GM20431 (cell line): Measurements from ENCODE around the gene KIF25.

Experiments used
- in situ Hi-C: fragments of 300-500 bp; cut with MseI, MboI; formaldehyde crosslinking; loops from one replicate; pipeline ENCODE4 v1.15.0; 2020; ENCODE audit warnings: low sequenced_read_pairs; ENCODE audit not compliant: unreplicated experiment

The KIF25 gene

DNA sequence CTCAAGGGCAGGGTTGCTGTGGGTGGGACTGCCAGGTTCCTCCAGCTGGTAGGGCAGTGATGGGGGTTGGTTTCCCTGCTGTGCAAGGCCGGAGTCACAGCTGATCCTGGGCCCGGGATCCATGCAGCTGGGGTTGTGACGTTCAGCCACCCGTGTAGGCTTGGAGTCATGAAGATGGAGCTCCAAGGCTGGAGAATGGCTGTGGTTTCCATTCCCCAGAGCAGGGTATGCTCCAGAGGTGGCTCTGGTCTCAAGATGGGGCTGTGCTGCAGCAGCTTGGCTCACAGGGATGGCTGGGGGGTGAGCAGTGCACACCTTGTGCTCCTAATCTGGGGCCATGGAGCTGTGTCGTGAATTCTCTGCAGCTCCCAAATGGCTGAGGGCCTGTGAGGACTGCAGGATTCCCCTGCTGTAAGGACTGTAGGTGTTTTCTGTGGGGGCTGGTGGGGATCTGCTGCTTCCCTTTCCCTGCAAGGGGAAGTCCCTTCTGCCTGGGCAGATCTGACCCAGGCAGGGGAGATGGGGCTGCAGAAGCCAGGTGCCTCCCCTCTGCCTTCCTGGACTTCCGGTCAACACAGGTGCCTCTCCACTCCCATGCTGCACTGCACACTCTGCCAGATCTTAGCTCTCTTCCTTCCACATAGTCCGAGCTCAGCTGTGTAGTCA lies 15.9 kb downstream of the KIF25 start:
- in situ Hi-C loops: no loop called here

DNA sequence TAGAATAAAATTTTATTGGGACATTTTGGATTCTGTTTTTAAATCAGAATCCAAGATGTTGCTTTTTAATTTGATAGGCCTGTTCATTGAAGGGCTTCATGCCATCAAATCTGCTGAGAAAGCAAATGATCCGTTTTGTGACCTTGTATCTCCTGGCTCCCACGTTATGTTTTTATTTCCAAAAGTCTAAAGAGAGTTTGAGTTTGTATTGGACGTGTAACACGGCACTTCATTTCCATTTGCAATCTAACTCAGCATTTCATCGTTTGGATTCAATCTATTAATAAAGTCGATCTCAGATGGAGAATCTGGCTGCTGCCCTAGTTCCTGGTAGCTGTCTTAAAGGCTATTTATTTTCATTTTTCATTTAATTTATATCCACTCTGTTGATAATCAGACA lies 17.0 kb downstream of the KIF25 start:
- in situ Hi-C loops: no loop called here

DNA sequence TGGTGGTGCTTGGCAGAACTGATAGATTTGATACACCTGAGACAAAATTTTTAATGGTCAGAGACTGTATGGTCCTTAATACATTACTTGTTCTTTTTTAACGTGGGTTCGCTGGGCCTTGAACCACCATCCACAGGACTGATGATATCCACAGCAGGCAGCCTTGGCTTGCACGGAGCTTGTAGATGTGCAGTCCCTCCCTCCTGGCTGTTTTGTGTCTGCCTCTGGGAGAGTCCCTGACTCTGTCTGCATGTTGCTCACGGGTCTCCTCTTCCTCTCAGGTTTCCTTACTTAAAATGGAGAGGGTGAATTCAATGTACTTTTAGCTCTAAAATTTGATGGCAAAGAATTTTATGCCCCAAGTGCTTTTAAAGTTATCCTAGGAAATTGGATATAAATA lies 17.5 kb downstream of the KIF25 start:
- in situ Hi-C loops: no loop called here

DNA sequence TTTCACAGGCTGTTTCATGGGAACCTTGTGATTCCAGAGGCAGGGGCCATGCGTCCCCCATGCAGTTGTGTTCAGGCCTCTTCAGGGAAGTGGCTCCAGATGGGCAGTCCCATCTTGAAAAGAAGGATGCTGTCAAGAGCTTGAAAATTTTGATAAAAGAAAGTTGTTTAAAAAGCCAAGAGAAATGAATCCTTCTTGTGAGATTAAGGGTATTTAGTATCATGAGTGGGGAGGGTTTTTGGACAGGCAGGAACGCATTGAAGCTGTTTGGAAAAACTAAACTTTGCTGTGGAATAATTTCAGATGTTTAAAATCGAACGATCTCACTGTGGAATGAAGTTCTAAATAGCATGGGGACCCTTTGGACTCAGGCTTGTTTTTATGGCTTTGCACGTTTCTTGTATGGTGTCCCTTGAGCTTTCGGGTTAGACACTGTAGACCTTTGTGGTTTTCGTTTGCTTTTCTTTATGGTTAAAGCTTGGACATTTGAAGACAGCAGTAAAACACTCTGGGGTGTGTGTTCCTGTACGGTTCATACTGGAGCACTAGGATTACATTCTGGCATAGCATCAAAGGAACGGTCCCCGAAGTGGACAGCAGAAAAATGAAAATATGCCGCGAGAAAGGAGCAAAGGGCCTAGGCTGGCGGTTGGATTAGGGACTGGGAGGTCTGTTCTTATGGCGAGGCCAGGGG lies 18.2 kb downstream of the KIF25 start:
- in situ Hi-C loops: no loop called here

DNA sequence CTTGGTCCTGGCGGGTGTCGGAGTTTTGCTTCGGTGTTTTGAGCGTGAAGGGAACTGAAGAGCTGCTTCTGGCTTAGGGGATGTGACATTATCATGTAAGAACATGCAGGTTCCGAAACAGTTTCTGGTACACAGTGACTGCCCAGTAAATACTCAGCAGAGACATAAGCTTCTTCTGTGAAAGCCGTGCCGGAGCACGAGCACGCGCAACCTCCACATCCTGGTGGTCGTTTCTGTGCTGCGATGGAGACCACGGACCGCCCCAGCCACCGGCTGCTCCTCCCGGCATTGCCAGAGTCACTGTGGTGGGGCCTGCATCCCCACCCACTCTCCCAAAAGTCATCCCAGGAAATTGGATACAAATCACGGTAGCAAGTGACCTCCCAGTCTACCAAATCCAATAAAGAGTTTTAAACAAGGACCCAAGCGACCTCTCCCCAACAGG lies 18.7 kb downstream of the KIF25 start:
- in situ Hi-C loops: no loop called here

DNA sequence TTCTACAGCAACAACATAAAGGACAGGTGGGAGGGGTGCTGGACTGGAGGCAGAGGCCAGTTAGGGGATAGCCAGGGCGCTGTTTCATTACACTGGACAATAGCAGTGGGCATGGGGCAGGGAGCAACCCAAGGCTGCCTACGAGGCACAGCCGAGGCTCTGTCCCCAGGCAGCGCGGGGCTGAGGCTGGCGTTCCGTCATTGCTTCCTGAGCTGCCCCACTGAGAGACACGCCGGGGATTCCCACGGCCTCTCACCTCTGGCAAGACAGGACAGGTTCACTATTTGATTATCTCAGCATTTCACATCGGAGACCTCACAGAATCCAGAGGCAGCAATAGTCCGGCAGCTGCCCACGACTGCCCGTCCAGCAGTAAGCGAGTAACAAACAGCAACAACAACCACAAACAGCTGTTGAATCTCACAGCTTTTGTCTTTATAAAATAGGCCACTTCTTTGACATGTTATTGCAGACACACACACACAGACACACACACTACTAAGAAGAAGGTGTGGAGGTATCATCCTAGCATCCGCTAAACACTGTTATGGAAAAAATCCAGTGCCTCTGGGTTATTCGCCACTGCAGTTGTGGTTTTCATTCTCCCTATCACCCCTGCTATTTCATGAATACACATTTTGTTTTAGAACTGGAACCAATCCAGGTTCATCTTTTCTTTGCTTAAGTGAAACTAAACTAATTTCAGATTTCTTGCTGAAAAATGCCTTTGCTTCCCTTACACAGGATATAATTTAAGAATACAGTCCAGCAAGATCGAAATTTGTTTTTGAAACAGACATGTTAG lies 19.5 kb downstream of the KIF25 start:
- in situ Hi-C loops: no loop called here

DNA sequence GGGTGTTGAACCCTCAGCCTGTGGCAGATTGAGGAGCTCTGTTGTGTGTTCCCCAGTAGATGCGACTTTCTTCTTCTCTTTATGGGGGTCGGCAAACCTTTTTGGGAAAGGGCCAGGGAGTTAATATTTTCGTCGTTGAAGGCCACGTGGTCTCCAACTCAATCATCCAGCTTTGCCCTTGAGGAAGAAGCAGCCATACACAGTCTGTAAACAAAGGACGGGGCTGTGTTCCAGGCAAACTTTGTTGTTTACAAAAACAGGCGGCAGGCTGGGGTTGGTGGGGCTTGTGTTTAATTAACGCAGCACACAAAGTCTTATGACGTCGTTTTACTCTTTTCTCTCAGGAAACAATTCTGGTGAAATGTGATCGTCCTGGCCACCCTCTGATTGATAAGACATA lies 20.2 kb downstream of the KIF25 start:
- in situ Hi-C loops: no loop called here

DNA sequence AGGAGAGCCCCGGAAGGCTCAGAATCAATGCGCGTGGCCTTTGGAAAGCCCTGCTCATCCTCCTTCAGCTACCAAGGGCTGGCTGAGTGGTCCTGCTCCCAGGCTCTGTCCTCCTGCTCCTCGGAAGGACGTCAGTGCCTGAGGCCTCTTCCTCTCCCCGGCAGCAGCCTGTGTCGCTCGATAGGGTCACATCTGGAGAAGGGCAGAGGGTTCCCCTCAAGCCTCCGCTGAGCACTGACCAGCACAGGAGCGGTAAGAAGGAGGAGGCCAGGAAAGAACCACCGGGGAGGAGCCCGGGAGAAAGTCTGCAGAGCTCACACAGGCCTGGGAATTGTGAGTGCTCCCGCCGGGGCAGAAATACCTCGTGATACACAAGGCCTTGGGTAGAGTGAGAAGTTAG lies 21.2 kb downstream of the KIF25 start:
- in situ Hi-C loops: no loop called here

DNA sequence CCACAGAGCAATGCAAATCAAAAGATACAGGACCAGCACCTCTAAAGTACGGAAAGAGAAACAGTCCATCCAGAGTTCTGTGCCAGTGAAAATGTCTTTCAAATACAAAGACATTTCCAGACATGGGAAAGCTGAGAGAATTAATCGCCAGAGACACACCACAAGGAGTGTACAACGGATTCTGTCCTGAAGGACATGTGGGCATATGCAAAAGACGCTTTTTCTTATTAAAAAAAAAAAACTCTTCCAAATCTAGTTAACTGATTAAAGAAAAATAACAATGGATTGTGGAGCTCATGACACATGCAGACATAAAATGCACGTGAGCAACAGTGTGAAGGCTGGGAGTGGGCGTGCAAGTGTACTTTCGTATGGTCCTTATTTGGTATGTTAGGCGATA lies 22.8 kb downstream of the KIF25 start:
- in situ Hi-C loops: no loop called here

DNA sequence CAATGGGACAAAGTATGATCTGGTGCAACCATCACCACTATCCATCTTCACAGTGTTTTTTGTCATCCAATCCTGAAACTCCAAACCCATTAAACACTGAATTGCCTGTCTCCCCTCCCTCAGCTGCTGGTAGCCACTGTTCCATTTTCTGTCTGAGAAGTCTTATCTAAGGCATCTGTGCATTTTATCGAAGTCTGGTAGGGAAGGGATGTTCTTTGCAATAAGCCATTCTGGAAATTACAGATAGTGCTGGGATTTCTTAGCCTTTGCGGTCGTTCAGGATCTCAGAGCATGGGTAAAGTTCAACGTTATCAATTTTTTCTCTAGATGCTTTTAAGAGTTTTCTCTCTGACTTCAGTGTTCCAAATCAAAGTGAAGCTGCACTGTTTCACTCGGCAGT lies 24.1 kb downstream of the KIF25 start:
- in situ Hi-C loops: no loop called here

DNA sequence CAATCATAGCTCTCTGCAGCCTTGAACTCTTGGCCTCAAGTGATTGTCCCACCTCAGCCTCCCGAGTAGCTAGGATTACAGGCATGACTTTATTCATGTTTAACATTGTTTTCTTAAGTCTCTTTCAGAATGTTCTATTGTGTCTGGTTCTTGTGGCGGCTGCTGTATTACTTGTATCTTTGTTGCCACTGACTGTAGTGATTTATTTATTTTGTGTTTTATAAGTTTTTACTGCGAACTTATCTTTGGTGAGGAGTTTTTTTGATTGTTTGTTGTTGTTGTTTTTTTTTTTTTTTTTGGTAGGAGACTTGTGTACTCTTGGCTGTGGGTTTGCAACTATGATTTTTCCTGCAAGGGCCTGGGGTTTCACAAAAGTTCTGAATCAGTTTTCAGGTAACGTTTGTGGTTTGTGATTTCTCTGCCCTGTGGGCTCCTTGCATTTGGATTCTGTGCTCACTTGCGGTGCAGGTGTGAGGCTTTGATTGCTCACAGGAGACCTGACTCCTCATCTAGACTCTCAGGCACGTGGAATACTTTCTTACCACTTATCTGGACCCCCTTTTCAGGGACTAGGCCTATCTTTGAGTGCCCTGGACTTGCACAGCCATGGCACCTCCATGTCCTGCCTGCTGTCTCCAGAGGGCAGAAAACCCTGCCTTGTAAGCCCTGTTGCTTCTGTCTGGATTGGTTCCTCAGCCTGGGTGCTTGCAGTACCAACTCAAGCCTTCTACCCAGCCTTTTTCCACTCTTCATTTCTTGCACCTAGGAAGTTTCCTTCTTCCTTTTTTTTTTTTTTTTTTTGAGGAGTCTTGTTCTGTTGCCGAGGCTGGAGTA lies 25.2 kb downstream of the KIF25 start:
- in situ Hi-C loops: no loop called here

DNA sequence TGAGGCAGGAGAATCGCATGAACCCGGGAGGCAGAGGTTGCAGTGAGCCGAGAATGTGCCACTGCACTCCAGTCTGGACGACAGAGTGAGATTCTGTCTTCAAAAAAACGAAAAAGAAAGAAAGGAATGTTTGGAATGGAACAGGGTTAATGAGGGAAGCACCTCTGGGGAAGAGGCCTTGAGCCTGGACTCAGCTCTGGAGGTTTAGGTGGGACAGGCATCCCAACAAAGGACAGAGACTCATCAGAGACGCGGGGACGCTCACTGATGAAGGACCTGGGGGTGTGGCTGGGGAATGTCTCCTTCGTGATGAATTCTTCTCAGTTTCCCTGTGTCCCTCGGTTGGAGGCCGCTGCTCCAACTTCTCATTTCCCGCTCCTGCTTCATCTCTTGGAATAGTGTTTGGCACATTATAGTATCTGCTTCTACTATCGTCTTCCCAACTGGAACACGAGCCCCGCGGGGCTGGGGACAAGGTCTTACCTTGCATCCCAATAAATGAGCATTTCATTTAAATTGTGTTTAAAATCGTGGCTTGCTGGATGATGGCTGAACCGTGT lies 27.6 kb downstream of the KIF25 start:
- in situ Hi-C loops: no loop called here

DNA sequence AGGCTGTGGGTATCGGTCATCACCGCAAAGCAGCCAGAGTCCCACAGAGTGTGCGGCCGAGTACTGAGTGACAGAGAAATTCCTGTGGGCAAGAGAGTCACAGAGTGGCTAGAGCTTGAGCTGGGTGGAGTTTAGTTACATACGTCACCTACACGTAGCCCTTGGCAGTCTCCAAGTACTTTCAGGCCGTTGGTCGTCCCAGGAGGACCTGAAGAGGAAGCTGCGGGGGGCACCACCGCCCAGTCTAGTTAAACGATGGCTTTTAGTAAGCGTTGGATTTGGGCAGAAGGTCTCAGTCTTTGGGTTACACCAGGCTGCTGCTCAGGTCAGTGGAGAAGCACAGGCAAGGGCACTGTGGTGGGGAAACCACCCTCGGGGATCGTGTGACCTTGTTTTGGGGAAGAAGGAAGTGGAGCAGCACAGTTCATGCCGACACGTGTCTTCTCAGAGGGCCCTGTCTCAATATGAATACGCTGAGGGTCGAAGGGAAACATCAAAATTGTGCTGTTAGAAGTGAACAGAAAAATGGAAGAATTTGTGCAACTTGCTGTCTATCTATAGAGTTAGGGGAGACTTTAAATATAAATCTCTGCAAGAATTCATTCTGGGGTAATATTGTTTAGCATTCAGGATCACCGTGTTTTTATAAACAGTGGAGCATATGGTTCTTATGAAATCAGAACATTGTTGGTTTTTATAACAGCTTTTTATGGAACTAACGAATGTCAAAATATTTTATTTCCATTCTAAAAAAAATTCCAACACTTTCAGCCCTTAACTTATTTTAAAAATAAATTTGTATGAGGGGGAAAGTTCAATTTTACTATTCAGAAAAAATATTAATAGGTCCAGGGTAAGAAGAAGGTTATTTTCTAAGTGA lies 28.6 kb downstream of the KIF25 start:
- in situ Hi-C loops: no loop called here

DNA sequence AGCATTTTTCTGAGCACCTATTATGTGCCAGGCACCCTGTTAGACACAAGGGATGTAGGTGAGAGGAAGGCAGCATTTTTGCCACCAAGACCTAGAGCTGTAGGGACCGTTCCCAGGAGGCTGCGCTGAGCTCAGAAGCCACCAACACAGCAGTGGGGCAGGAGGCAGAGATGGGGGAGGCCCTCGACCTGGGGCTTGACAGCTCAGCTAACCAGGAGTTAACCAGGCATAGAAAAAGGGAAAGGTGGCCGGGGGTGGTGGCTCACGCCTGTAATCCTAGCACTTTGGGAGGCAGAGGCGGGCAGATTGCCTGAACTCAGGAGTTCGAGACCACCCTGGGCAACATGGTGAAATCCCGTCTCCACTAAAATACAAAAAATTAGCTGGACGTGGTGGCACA lies 29.5 kb downstream of the KIF25 start:
- in situ Hi-C loops: no loop called here

DNA sequence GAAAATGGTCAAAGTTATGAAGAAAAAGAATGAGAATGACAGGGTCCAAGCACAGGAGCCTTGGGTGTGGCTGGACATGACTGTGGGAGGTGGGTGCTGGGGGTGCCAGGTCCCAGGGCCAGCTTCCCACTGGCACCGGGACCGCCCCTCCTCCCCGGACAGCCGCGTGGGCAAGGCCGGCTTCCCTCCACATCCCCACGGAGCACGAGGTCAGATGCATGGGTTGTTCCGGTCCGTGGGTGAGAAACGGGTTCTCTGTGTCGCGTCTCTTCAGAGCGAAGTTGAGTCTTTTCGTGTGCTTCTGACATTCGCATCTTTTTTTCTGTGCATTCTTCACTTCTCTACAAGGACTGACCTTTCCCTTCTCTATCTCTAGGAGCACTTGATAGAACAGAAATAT lies 30.1 kb downstream of the KIF25 start:
- in situ Hi-C loops: no loop called here

DNA sequence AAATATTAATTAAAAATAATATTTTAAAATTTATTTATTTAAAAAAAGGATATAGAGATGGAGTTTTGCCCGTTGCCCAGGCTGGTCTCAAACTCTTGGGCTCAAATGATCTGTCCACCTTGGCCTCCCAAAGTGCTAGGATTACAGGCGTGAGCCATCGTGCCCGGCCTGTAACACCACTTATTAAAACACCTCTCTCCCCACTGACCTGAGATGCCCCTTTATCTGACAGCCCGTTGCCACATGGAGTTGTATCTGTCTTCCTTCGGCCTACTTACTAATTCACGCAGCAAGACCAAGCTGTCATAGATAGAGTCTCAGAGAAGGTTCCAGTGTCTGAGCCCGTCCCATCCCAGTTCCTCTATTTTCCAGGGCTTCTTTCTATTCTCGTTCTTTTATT lies 30.7 kb downstream of the KIF25 start:
- in situ Hi-C loops: no loop called here

DNA sequence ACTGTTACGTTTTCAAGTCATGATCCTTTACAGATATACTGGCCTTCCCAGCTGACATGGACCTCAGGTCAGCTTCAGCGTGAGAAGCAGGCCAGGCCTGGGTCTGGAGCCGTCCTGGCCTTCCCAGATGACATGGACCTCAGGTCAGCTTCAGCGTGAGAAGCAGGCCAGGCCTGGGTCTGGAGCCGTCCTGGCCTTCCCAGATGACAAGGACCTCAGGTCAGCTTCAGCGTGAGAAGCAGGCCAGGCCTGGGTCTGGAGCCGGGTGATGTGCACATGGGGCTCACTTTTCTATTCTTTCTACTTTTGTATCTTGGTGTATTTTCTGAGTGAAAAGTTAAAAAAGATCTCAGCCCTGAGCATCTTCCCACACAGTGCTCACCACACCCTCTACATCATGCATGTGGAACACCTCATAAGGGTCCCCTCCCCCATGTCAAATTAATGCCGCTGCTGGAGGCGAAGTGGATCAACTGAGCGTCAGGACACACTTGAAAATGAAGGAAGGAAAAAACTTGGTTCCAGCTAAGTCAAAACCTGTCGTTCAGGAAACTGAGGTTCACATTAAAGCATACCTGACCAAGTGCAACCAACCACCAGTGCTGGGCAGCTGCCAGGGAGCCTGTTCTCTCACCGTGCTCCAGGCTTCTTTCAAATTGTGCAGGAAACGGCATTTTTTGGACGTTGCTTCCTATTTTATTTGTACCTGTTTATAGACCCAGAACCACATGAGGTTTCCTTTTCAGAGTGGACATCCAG lies 32.2 kb downstream of the KIF25 start:
- in situ Hi-C loops: no loop called here

DNA sequence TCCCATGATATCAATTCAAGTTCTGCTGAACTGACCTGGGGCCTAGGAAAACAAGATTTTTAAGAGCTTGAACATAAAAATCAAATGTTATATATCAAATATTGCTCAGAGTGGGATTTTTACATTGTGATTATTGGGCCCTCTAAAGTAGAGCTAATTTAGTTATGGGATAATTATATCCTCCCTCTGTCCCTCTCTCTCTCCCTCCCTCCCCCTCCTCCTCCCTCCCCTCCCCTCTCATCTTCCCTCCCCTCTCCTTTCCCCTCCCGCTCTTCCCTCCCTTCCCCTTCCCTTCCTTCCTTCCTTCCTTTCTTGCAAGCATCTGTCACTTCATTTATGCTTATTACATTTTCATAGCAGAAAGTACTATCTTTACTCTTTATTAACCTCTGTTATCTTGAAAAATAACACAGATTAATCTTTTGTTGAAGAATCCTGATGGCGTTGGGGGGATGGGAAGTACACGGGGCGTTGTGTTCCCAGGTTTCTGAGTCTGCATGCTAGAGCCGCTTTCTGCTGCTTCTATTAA lies 32.8 kb downstream of the KIF25 start:
- in situ Hi-C loops: no loop called here
